GM12878 (cell line): ENCODE results near the gene INHBB. TPM values are rescaled to one million over a fixed set of nuclear protein-coding genes. Genes with fewer than 3 reads are reported as not detected.

Experiments used
- ATAC-seq: fragments of 200-7000 bp; cut with Tn5 transposase; 3 replicates; pipeline ENCODE4 v1.9.1; 2020; ENCODE audit warnings: mild to moderate bottlenecking, moderate library complexity
- BruUV-seq: library from RNA; stranded (reverse); fragments of 400-500 nt; replicated peaks from 2 replicates; lab custom pipeline; 2021; lab: Mats Ljungman, UMichigan
- CTCF ChIA-PET: fragments of 300-600 bp; sonication (Branson Sonifier 250); formaldehyde crosslinking; extraction: SDS; loops from one replicate; lab custom pipeline; 2021; ENCODE audit warnings: inconsistent platforms; lab: Yijun Ruan, JAX
- POLR2A ChIA-PET: fragments of 350-600 bp; formaldehyde crosslinking; extraction: SDS; loops from one replicate; lab custom pipeline; 2021; ENCODE audit warnings: inconsistent platforms; lab: Charles Lee
- RAD21 ChIA-PET: fragments of 300-600 bp; sonication (Branson Sonifier 250); formaldehyde crosslinking; loops from one replicate; lab custom pipeline; 2023; ENCODE audit warnings: antibody characterized with exemption; ENCODE audit not compliant: unreplicated experiment; lab: Charles Lee
- SMC1A ChIA-PET: fragments of 300-600 bp; sonication (Branson Sonifier 250); formaldehyde crosslinking; loops from one replicate; lab custom pipeline; 2023; ENCODE audit not compliant: unreplicated experiment, uncharacterized antibody; lab: Charles Lee
- DNase-seq: peaks from one replicate; pipeline ENCODE4 v3.0.0-alpha.2; 2011; ENCODE audit warnings: low read depth, low spot score
- FAIRE-seq: peaks from 3 replicates; lab custom pipeline; 2011; peaks lifted over from hg19 to GRCh38; lab: Jason Lieb, UNC
- H2AFZ ChIP-seq: 2 replicates; pipeline ENCODE4 v1.6.0; 2011; ENCODE audit warnings: low read depth, low read length, control low read depth; ENCODE audit not compliant: control insufficient read depth
- H3K27ac ChIP-seq: 2 replicates; pipeline ENCODE4 v1.5.1; 2011; ENCODE audit warnings: control low read depth; ENCODE audit not compliant: control insufficient read depth, insufficient read depth
- H3K27me3 ChIP-seq, 2 experiments: replicated peaks in 1 of 2; 2 replicates each; pipeline versions ENCODE4 v1.6.0 to v1.6.1; 2011; ENCODE audit warnings: low read length in 1 of 2; ENCODE audit not compliant: control insufficient read depth in 2 of 2, insufficient read depth in 2 of 2
- H3K36me3 ChIP-seq, 2 experiments: 2 replicates each; pipeline ENCODE4 v1.5.1; 2011; ENCODE audit warnings: low read length in 1 of 2; ENCODE audit not compliant: control insufficient read depth in 2 of 2, insufficient read depth in 2 of 2
- H3K4me1 ChIP-seq: 2 replicates; pipeline ENCODE4 v1.6.1; 2011; ENCODE audit warnings: mild to moderate bottlenecking, low read length, moderate library complexity, mixed read lengths; ENCODE audit not compliant: control insufficient read depth, insufficient read depth
- H3K4me2 ChIP-seq: 2 replicates; pipeline ENCODE4 v1.6.0; 2011; ENCODE audit warnings: control low read depth; ENCODE audit not compliant: control insufficient read depth, insufficient read depth
- H3K4me3 ChIP-seq: fragments of 200-600 bp; sonication (generic); 2 replicates; pipeline ENCODE4 v1.5.1; 2016
- H3K79me2 ChIP-seq: 2 replicates; pipeline ENCODE4 v1.6.0; 2011; ENCODE audit warnings: low read length; ENCODE audit not compliant: control insufficient read depth, insufficient read depth
- H3K9ac ChIP-seq: 2 replicates; pipeline ENCODE4 v1.8.0; 2011; ENCODE audit warnings: low read length, control low read depth, mixed read lengths; ENCODE audit not compliant: control insufficient read depth, insufficient read depth
- H3K9me3 ChIP-seq: replicated peaks from 3 replicates; pipeline ENCODE4 v1.5.1; 2011; ENCODE audit warnings: mild to moderate bottlenecking, low read length; ENCODE audit not compliant: control insufficient read depth, insufficient read depth
- H4K20me1 ChIP-seq: 2 replicates; pipeline ENCODE4 v1.6.0; 2011; ENCODE audit not compliant: control insufficient read depth, insufficient read depth
- BACH1 ChIP-seq: fragments of 450-650 bp; IDR thresholded peaks from 2 replicates; pipeline ENCODE4 v1.6.1; 2017; ENCODE audit warnings: mild to moderate bottlenecking, borderline replicate concordance
- BMI1 ChIP-seq: fragments of 450-650 bp; IDR thresholded peaks from 2 replicates; pipeline ENCODE4 v1.6.1; 2016; ENCODE audit warnings: mild to moderate bottlenecking, moderate library complexity, borderline replicate concordance
- ZBED1 ChIP-seq: IDR thresholded peaks from 2 replicates; pipeline ENCODE4 v1.6.1; 2016; ENCODE audit warnings: borderline replicate concordance
- ZNF592 ChIP-seq: fragments of 450-650 bp; IDR thresholded peaks from 2 replicates; pipeline ENCODE4 v1.6.1; 2017; ENCODE audit warnings: mild to moderate bottlenecking, moderate library complexity
- WGBS: methylation state at CpG from one replicate; pipeline ENCODE4 v1.1.6; 2016; ENCODE audit warnings: low lambda C conversion rate; ENCODE audit not compliant: insufficient replicate concordance, insufficient coverage; ENCODE audit errors: missing lambda C conversion rate; 5-methylcytosine and 5-hydroxymethylcytosine counted together
- in situ Hi-C: fragments of 300-500 bp; cut with MboI; formaldehyde crosslinking; loops from 9 replicates; pipeline ENCODE4 v1.14.3; 2018; ENCODE audit warnings: mixed read lengths
- intact Hi-C: fragments of 100-400 bp; cut with micrococcal nuclease; formaldehyde crosslinking; loops from one replicate; pipeline ENCODE4 v1.14.2; 2022; ENCODE audit not compliant: unreplicated experiment
- polyA plus RNA-seq, 11 experiments: library from polyadenylated mRNA; depleted of rRNA in 4 of 11; unstranded in 6 of 11; stranded (reverse) in 5 of 11; fragments of >200 nt; fragmentation: Nextera tagmentation in 4 of 11; fragmentation: Illumina TruSeq in 1 of 11; extraction: Ambion mirVana in 4 of 11; extraction: Trizol in 1 of 11; gene quantifications; 1 replicate in 1 of 11; 2 replicates in 10 of 11; pipeline versions ENCODE4 v1.2.1 to v1.2.3, GENCODE V29; 2011 to 2016; ENCODE audit warnings: inconsistent platforms in 2 of 11, missing spikeins in 2 of 11, low read depth in 1 of 11
- total RNA-seq, 4 experiments: library from RNA; depleted of rRNA in 3 of 4; stranded (reverse); fragments of >200 nt in 3 of 4; fragmentation: Illumina TruSeq in 1 of 4; extraction: Trizol in 1 of 4; gene quantifications; 2 replicates each; pipeline versions ENCODE4 v1.2.1 to v1.2.3, GENCODE V29; 2013 to 2021

The INHBB gene
- total and polyA plus RNA-seq, 10 of the 15 experiments (the other 5 are each of a cell fraction or from before 2014, with no cell fraction given): 0.05 TPM; not detected in 9

DNA sequence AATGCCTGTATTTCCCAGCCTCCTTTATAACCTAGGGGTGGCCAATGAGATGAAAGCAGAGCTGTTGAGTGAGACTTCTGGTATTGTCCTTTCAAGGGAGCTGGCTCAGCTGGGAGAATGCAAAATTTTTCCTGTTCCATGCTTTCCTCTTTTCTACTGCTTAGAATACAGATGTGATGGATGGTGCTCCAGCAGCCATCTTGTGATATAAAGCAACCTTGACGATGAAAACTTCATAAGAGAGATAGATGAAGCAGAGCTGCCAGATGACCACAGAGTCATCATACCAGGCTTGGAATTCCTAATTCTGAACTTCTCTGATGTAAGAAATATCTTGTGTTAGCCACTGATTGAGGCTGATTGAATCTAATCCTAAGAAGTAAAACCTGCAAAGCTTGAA is 11.9 kb upstream of the INHBB start (continued):
- TF ChIP-seq ZNF592: no peak
- no peak for TF ChIP-seq BMI1

DNA sequence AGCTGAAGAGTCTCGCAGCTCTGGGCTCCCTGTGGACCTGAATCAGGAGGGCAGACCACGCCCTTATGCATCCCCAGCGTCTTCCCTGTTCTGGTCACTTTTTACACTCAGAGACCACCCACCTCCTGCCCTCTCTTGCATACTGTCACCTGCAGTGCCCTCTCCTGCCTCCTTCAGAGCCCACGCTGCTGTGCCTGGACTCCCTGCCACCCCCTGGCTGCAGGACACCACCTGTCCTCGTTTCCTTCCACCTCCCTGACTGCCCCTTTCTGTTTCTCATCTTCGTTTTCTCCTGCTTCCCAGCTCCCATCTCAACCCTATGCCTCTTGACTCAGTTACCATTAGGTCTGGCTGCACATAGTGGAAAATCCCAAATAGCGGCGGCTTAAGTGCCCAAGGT is 9.2 kb upstream of the INHBB start:
- in situ Hi-C loops: no loop called here
- Histone ChIP-seq H3K4me3 (no peak overlapping the region), H4K20me1 (no peaks in the 10 kb centered on the region), H3K4me1 (no peaks in the 10 kb centered on the region), H3K79me2 (no peaks in the 10 kb centered on the region), H3K4me2 (no peak overlapping the region), H3K27me3 (peaks cover under 1 to 1% of the 10 kb centered on the region in 2 experiments; a peak in 3 of 4 replicates), H3K36me3 (no peaks in the 10 kb centered on the region), H3K9me3 (no peaks in the 10 kb centered on the region), H2AFZ (no peak overlapping the region), H3K9ac (no peak overlapping the region), H3K27ac (no peak overlapping the region)
- TF ChIP-seq ZBED1 (no peak), BACH1 (no peak)
- ChIA-PET CTCF (no interaction called here), POLR2A (no interaction called here), SMC1A (interaction anchor here (2.2 kb wide), 1 partner anchor 10 kb away, joined by 5 read pairs; no protein-coding TSS in a partner anchor), RAD21 (no interaction called here)
- FAIRE-seq: no peak
- no peak for ATAC-seq
- WGBS: 31% methylated on average over 8 of the region's 8 CpGs
- intact Hi-C loops: no loop called here
- no peak for DNase-seq
- BruUV-seq: no TSS peak
